ENCODE results near the gene KXD1. TPM values are rescaled to one million over a fixed set of nuclear protein-coding genes. Genes with fewer than 3 reads are reported as not detected.

The KXD1 gene
- total and polyA plus RNA-seq, 10 of the 15 experiments (the other 5 are each of a cell fraction or from before 2014, with no cell fraction given): 27.5 to 209 (median 129) TPM

GRCh38 chr19:18542941-18543813 lies 14.5 kb upstream of the KXD1 start, which contains the start of gene FKBP8 (continued):
- no peak for TF ChIP-seq SUPT20H (IDR thresholded peaks at IDR 0.05; ENCODE audit: borderline replicate concordance, control insufficient read depth, low read depth, low read length)
- no peak for TF ChIP-seq ZBTB11 (CRISPR knock-in tag; IDR thresholded peaks at IDR 0.05)
- no peak for TF ChIP-seq SMARCA5 (IDR thresholded peaks at IDR 0.05)
- TF ChIP-seq POLR2AphosphoS5 (IDR thresholded peaks at IDR 0.05; ENCODE audit: low read length): no peak; the same call in 1 of the 2 replicates
- no peak for TF ChIP-seq RBBP5 (conservative IDR thresholded peaks at IDR 0.05)
- TF ChIP-seq FOXK2 (IDR thresholded peaks at IDR 0.05): no peak
- TF ChIP-seq SRF (IDR thresholded peaks at IDR 0.05; ENCODE audit: low read depth in 2 of 2, low read length in 2 of 2): no peak
- TF ChIP-seq, protein P1, sequence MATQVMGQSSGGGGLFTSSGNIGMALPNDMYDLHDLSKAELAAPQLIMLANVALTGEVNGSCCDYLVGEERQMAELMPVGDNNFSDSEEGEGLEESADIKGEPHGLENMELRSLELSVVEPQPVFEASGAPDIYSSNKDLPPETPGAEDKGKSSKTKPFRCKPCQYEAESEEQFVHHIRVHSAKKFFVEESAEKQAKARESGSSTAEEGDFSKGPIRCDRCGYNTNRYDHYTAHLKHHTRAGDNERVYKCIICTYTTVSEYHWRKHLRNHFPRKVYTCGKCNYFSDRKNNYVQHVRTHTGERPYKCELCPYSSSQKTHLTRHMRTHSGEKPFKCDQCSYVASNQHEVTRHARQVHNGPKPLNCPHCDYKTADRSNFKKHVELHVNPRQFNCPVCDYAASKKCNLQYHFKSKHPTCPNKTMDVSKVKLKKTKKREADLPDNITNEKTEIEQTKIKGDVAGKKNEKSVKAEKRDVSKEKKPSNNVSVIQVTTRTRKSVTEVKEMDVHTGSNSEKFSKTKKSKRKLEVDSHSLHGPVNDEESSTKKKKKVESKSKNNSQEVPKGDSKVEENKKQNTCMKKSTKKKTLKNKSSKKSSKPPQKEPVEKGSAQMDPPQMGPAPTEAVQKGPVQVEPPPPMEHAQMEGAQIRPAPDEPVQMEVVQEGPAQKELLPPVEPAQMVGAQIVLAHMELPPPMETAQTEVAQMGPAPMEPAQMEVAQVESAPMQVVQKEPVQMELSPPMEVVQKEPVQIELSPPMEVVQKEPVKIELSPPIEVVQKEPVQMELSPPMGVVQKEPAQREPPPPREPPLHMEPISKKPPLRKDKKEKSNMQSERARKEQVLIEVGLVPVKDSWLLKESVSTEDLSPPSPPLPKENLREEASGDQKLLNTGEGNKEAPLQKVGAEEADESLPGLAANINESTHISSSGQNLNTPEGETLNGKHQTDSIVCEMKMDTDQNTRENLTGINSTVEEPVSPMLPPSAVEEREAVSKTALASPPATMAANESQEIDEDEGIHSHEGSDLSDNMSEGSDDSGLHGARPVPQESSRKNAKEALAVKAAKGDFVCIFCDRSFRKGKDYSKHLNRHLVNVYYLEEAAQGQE (IDR thresholded peaks at IDR 0.05; ENCODE audit: low read depth, low read length): no peak
- no peak for TF ChIP-seq HDAC2 (IDR thresholded peaks at IDR 0.05)
- TF ChIP-seq ZBTB33 (IDR thresholded peaks at IDR 0.05): no peak
- TF ChIP-seq BHLHE40 (IDR thresholded peaks at IDR 0.05; ENCODE audit: borderline replicate concordance in 1 of 2, low read depth in 2 of 2, low read length in 1 of 2): peak in 1 of 2 experiments; percentile 31; a peak in 1 of 4 replicates
- TF ChIP-seq, protein P2, sequence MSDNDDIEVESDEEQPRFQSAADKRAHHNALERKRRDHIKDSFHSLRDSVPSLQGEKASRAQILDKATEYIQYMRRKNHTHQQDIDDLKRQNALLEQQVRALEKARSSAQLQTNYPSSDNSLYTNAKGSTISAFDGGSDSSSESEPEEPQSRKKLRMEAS (IDR thresholded peaks at IDR 0.05; ENCODE audit: low read depth, low read length): 0 out of 2 replicates have a peak, but pooled peaks have one; percentile 4
- no peak for TF ChIP-seq ETV6 (conservative IDR thresholded peaks at IDR 0.05 in 1 of 2, IDR thresholded peaks at IDR 0.05 in 1 of 2; ENCODE audit: borderline replicate concordance in 1 of 2, low read depth in 1 of 2)
- no peak for TF ChIP-seq NFYA (IDR thresholded peaks at IDR 0.05; ENCODE audit: borderline replicate concordance, low read depth, low read length)
- no peak for TF ChIP-seq ZNF24 (IDR thresholded peaks at IDR 0.05)
- TF ChIP-seq SUZ12 (IDR thresholded peaks at IDR 0.05; ENCODE audit: unreplicated experiment): no peak
- TF ChIP-seq PKNOX1 (IDR thresholded peaks at IDR 0.05): peak; percentile 97
- TF ChIP-seq CHD2 (IDR thresholded peaks at IDR 0.05; ENCODE audit: borderline replicate concordance, low read depth, low read length): peak; percentile 78
- no peak for TF ChIP-seq TARDBP (IDR thresholded peaks at IDR 0.05; ENCODE audit: borderline replicate concordance)
